Measurements from ENCODE around the gene FOXD2. TPM values are rescaled to one million over a fixed set of nuclear protein-coding genes. Genes with fewer than 3 reads are reported as not detected.

The FOXD2 gene
- total RNA-seq, 1 donor from 2014 or later: not detected

DNA sequence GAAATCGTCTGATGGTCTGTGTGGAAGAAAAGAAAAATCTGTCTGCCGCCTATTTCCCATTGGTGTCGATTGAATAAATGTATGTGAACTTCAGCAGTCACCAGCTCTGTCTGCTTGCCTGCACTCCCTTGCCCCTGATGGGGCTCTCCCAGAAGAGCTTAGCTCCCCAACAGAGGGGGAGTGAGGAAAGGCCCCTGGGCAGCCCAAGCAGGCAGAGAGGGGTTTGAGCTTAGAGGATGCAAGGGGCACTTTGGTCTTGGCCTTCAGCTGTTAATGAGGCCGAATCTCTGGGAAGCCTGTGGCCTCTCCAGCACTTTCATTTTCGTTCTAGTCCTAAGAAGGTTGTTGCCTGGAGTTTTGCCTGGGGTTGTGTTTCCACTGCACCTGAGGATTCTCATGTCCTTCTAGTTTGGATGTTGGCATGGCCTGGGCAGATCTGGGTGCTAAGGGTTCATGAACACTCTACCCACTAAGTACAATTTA, 2.8 kb downstream of the FOXD2 start:
- Histone ChIP-seq H3K9me3 (replicated peaks) (no peaks in the 10 kb centered on the region), H3K27me3 (ENCODE audit: low read depth) (peaks cover 99% of the 10 kb centered on the region), H3K27ac (replicated peaks) (no peak overlapping the region), H3K4me1 (peaks cover 51% of the 10 kb centered on the region), H3K4me3 (no peak overlapping the region), H3K36me3 (no peaks in the 10 kb centered on the region)
- no peak for DNase-seq
- intact Hi-C loops (cut with micrococcal nuclease): no loop called here
- TF ChIP-seq, protein P1, sequence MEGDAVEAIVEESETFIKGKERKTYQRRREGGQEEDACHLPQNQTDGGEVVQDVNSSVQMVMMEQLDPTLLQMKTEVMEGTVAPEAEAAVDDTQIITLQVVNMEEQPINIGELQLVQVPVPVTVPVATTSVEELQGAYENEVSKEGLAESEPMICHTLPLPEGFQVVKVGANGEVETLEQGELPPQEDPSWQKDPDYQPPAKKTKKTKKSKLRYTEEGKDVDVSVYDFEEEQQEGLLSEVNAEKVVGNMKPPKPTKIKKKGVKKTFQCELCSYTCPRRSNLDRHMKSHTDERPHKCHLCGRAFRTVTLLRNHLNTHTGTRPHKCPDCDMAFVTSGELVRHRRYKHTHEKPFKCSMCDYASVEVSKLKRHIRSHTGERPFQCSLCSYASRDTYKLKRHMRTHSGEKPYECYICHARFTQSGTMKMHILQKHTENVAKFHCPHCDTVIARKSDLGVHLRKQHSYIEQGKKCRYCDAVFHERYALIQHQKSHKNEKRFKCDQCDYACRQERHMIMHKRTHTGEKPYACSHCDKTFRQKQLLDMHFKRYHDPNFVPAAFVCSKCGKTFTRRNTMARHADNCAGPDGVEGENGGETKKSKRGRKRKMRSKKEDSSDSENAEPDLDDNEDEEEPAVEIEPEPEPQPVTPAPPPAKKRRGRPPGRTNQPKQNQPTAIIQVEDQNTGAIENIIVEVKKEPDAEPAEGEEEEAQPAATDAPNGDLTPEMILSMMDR (IDR thresholded peaks at IDR 0.05; ENCODE audit: borderline replicate concordance): no peak

DNA sequence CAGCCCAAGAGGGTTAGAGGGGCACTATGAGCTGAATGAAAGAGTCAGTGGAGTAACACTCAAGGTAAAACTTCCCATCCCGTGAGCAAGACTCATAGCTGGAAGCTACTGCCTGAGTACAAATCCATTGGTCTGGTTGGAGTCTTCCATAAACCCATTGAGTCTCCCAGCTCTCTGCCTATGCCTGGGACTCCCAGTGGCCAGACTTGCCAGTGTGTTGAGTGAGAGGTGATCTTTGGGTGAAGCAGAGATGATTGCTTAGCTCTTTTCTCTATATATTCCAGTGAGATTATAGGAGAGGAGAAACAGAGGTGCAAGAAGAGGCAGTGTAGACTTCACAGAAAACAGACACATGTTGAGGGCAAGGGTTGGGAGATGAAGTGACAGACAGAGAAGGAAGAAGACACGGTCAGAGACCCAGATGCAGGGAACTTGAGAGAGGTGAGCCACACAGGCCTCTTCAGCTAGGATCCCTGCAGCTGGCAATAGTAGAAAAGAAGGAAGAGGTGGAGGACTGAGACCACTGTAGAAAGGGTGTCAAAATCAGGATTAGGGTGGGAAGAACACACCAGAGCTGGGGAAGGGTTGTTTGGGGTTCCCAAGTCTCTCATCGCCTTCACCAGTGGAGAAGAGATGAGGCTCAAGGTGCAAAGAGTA, 3.7 kb downstream of the FOXD2 start:
- Histone ChIP-seq H3K27ac (replicated peaks) (no peak overlapping the region), H3K27me3 (ENCODE audit: low read depth) (peaks cover 99% of the 10 kb centered on the region), H3K36me3 (no peaks in the 10 kb centered on the region), H3K4me3 (no peak overlapping the region), H3K4me1 (peaks cover 45% of the 10 kb centered on the region), H3K9me3 (replicated peaks) (no peaks in the 10 kb centered on the region)
- intact Hi-C loops (cut with micrococcal nuclease): no loop called here
- no peak for DNase-seq
- TF ChIP-seq, protein P1 (IDR thresholded peaks at IDR 0.05; ENCODE audit: borderline replicate concordance): no peak

DNA sequence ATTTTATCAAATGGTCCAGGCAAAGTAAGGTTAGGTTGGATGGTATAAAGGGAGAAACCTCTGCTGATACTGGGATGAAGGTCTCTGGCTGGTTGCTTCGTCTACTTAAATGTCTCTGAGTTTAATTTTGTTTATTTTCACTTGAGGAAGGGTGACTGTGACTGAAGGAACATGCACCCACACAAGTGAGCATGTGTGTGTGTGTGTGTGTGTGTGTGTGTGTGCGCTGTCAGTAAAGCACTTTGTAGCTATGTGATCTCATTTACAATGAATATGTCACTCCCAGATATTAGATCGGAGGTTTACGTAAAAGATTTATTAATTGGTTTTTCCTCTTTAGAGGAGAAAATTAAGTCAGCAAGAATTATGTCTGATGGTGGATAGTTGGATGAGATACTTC, 4.4 kb downstream of the FOXD2 start:
- DNase-seq: no peak
- no peak overlapping the region for H3K27ac ChIP-seq (replicated peaks)
- intact Hi-C loops (cut with micrococcal nuclease): no loop called here
- peaks cover 99% of the 10 kb centered on the region for H3K27me3 ChIP-seq (ENCODE audit: low read depth)
- no peaks in the 10 kb centered on the region for H3K36me3 ChIP-seq
- no peak overlapping the region for H3K4me3 ChIP-seq
- no peaks in the 10 kb centered on the region for H3K9me3 ChIP-seq (replicated peaks)
- peaks cover 39% of the 10 kb centered on the region for H3K4me1 ChIP-seq
- TF ChIP-seq, protein P1 (IDR thresholded peaks at IDR 0.05; ENCODE audit: borderline replicate concordance): no peak

DNA sequence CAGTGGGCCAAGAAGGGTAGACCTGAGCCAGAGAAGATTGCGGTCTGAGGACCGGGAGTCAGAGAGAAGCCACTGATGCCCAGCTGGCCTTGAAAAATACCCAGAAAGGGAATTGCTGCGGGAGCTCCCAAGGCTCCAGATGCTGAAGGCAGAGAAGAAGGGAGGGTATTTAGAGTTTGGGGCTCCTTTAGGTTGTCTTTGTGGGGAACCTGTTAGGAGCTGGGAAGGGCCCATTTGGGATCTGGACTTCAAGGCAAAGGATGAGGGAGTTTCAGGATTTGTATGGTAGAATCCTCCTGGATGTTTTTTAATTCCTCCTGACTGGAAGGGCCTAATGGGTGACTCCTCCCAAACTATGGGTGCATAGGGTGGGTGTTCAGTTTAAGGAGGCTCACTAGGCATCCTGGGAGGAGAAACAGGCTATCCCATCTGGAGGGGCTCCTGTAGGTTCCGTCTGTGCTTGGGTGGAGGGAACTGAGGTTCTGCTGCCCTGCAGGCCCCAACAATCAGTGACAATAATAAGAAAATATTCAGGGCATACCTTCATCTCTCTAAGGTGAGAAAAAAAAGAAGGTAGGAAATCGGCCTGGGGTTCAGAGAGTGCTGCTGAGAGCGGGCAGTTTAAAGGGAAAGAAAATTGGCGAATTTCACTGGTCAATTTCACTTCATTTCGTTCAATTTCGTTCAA, 5.1 kb downstream of the FOXD2 start:
- H3K36me3 ChIP-seq: no peaks in the 10 kb centered on the region
- intact Hi-C loops (cut with micrococcal nuclease): no loop called here
- TF ChIP-seq, protein P1 (IDR thresholded peaks at IDR 0.05; ENCODE audit: borderline replicate concordance): no peak

DNA sequence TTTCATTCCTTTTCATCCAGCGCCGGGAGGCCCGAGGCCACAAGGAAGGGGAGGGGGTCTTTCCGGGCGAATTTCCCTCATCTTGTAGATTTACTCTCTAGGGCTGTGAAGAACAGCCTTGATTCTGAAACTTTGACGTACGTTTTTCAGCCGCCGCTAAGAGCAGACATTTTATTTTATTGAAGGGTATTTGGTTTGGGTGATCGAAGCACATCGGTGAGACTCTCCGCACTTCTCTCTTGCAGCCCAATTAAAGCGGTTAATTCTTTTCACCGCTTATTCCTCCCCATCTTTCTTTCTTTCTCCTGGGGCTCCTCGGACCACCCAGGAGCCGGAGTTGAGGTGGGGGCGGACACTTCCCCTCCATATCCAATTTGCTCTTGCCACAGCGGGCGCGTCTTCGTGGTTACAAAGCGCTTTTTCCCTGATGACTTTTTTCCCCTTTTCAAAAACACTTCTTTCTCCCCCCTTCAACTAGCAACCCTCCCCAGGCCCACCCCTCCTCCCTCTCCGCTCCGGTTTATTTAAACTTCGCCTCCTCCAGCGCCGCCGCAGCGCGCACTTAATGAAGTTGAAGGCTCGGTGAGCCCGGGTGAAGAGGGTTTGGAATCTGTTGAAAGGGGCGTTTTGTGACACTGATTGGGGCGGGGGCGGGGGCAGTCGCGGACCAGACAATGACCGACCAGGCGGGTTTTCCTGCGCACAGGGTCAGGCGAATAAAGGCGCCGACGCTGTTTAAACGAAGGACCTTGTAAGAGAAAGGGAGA, 5.9 kb downstream of the FOXD2 start:
- intact Hi-C loops (cut with micrococcal nuclease): no loop called here
- no peak for DNase-seq
- H3K27me3 ChIP-seq (ENCODE audit: low read depth): peaks cover 100% of the 10 kb centered on the region
- H3K27ac ChIP-seq (replicated peaks): no peak overlapping the region
- H3K4me1 ChIP-seq: peaks cover 30% of the 10 kb centered on the region
- TF ChIP-seq, protein P1 (IDR thresholded peaks at IDR 0.05; ENCODE audit: borderline replicate concordance): no peak
- H3K9me3 ChIP-seq (replicated peaks): no peaks in the 10 kb centered on the region
- H3K4me3 ChIP-seq: peak overlapping the region; percentile 54
- no peaks in the 10 kb centered on the region for H3K36me3 ChIP-seq

More for the DNA sequence above, 5.1 kb downstream of the FOXD2 start:
- H3K4me1 ChIP-seq: peaks cover 31% of the 10 kb centered on the region
- peaks cover 99% of the 10 kb centered on the region for H3K27me3 ChIP-seq (ENCODE audit: low read depth)
- no peaks in the 10 kb centered on the region for H3K9me3 ChIP-seq (replicated peaks)
- no peak overlapping the region for H3K27ac ChIP-seq (replicated peaks)
- DNase-seq: no peak
- no peak overlapping the region for H3K4me3 ChIP-seq
